Stomach (tissue), 9 donors: ENCODE data around the gene USP17L26. TPM values are rescaled to one million over a fixed set of nuclear protein-coding genes. Genes with fewer than 3 reads are reported as not detected.
"Not testable (repeated sequence)": the region's sequence is repeated elsewhere in the genome, so short reads cannot be mapped to it uniquely, and the experiment has no call there.

Experiments used
- DNase-seq, 2 donors: peaks; one replicate each; pipeline versions ENCODE4 v3.0.0 to v3.0.0-alpha.2; 2013 to 2019
- H3K27ac ChIP-seq, 5 donors: fragments of 200-600 bp in 4 of 5; sonication (generic) in 4 of 5; one replicate each; pipeline ENCODE4 v1.5.1; 2013 to 2019; ENCODE audit warnings: mild to moderate bottlenecking in 1 of 5, moderate library complexity in 1 of 5
- H3K27me3 ChIP-seq, 3 donors: fragments of 200-600 bp; sonication (generic); one replicate each; pipeline ENCODE4 v1.5.1; 2017 to 2019; ENCODE audit warnings: mixed run types in 1 of 3
- H3K36me3 ChIP-seq, 4 donors: fragments of 200-600 bp; sonication (generic); 1 replicate in 3 of 4; 2 replicates in 1 of 4; pipeline ENCODE4 v1.5.1; 2016 to 2019
- H3K4me1 ChIP-seq, 4 donors: fragments of 200-600 bp; sonication (generic); one replicate each; pipeline ENCODE4 v1.5.1; 2016 to 2019
- H3K4me3 ChIP-seq, 4 donors: fragments of 200-600 bp; sonication (generic) in 3 of 4; one replicate each; pipeline ENCODE4 v1.5.1; 2016 to 2019; ENCODE audit warnings: mild to moderate bottlenecking in 1 of 4
- H3K9me3 ChIP-seq, 4 donors: fragments of 200-600 bp; sonication (generic); one replicate each; pipeline ENCODE4 v1.5.1; 2016 to 2019
- EP300 ChIP-seq: sonication (generic); formaldehyde crosslinking; IDR thresholded peaks from one replicate; pipeline ENCODE4 v1.6.1; 2017; ENCODE audit warnings: antibody characterized with exemption
- POLR2A ChIP-seq, 4 donors: fragments of 450-650 bp; IDR thresholded peaks; one replicate each; pipeline ENCODE4 v1.6.1; 2016; ENCODE audit warnings: antibody characterized with exemption in 4 of 4, control low read depth in 2 of 4, mild to moderate bottlenecking in 1 of 4, moderate library complexity in 1 of 4
- POLR2AphosphoS5 ChIP-seq, 3 donors: sonication (generic); formaldehyde crosslinking; IDR thresholded peaks; one replicate each; pipeline ENCODE4 v1.6.1; 2016; ENCODE audit warnings: antibody characterized with exemption in 3 of 3
- WGBS, 5 donors: extraction: QIAGEN DNeasy Blood & Tissue Kit in 3 of 5; methylation state at CpG; one replicate each; pipeline versions ENCODE4 v1.1.5 to v1.1.7; 2013 to 2018; 5-methylcytosine and 5-hydroxymethylcytosine counted together
- intact Hi-C: fragments of 100-400 bp; cut with DNase I; formaldehyde crosslinking; loops from one replicate; pipeline ENCODE4 v1.15.1; 2023; ENCODE audit warnings: low total_unique reads
- polyA plus RNA-seq, 3 donors: library from polyadenylated mRNA; stranded (reverse); fragments of 200-250 nt; gene quantifications; one replicate each; pipeline ENCODE4 v1.2.3, GENCODE V29; 2013
- total RNA-seq, 5 donors: library from RNA; depleted of rRNA; stranded (reverse); fragments of >200 nt; gene quantifications; one replicate each; pipeline versions ENCODE4 v1.1.0 to v1.2.3, GENCODE V29; 2014 to 2016
- TF ChIP-seq, protein P1 (sequence below), 7 experiments: fragments of 450-650 bp in 4 of 7; fragments of 200-600 bp in 3 of 7; sonication (generic) in 3 of 7; IDR thresholded peaks; one replicate each; pipeline ENCODE4 v1.5.1; 2016 to 2019; ENCODE audit warnings: antibody characterized with exemption in 7 of 7, control low read depth in 2 of 7, mild to moderate bottlenecking in 1 of 7
- donor health status: healthy with polysubstance abuse.
- donor health status: Bipolar disorder and iron deficiency.
- donor health status: healthy.

USP17L26 gene
- total and polyA plus RNA-seq, 8 donors: not detected

DNA sequence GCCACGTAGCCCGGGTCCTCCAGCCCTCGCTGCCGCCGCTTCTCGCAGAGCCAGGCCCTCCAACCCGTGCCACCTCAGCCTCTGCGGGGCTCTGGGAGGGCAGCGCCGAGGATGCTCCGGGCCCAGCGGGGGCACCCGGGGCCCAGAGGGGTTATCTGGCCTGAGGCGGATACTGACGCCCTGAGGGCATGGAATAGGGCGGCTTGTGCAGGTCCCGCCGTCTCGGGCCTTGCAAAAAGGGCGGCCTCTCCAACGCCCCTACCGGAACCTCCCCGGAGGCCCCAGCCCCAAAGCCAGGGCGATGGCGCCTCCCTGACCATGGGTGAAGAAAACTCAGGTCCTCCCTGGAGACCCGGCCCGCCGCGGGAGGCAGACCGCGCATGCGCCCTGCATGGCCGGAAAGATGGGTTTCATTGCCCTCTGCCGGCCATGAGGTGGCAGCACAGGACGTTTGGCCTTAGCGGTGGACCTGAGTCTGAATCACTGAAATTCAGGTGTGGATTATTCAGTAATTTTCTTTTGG lies 46.6 kb downstream of the USP17L26 start:
- WGBS, 5 donors: 21 to 46% (median 24%) methylated on average over 16 to 35 of the region's 36 CpGs
- TF ChIP-seq, protein P1, sequence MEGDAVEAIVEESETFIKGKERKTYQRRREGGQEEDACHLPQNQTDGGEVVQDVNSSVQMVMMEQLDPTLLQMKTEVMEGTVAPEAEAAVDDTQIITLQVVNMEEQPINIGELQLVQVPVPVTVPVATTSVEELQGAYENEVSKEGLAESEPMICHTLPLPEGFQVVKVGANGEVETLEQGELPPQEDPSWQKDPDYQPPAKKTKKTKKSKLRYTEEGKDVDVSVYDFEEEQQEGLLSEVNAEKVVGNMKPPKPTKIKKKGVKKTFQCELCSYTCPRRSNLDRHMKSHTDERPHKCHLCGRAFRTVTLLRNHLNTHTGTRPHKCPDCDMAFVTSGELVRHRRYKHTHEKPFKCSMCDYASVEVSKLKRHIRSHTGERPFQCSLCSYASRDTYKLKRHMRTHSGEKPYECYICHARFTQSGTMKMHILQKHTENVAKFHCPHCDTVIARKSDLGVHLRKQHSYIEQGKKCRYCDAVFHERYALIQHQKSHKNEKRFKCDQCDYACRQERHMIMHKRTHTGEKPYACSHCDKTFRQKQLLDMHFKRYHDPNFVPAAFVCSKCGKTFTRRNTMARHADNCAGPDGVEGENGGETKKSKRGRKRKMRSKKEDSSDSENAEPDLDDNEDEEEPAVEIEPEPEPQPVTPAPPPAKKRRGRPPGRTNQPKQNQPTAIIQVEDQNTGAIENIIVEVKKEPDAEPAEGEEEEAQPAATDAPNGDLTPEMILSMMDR (IDR thresholded peaks at IDR 0.05): peak in 5 of 7 experiments; percentile 44 to 68 (median 60)
- H3K27me3 ChIP-seq, H3K36me3 ChIP-seq, H3K9me3 ChIP-seq, intact Hi-C loops, H3K4me1 ChIP-seq: not testable (repeated sequence)
- DNase-seq: peak; percentile 18 to 71
- Histone ChIP-seq H3K27ac (peak overlapping the region in 1 of 5 donors; percentile 49), H3K4me3 (peak overlapping the region; percentile 40 to 46 (median 43))

DNA sequence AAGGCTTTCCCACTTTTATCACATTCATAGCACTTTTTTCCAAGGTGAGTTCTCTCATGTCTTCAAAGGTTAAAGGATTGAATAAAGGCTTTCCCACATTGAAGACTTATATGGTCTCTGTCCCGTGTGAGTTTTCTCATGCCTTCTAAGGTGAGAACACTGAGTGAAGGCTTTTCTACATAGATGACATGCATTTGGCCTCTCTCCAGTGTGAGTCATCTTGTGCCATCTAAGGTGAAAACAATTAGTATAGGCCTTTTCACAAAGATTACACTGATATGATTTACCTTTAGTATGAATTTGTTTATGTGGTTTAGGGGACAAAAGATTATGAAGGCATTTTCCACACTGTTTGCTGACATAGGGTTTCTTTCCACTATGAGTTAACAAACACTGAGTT lies 49.7 kb downstream of the USP17L26 start:
- Histone ChIP-seq H3K36me3 (no peaks in the 10 kb centered on the region), H3K27me3 (no peaks in the 10 kb centered on the region), H3K4me1 (peaks cover 0 to 5% (median 2%) of the 10 kb centered on the region in 4 donors), H3K4me3 (no peak overlapping the region), H3K27ac (no peak overlapping the region), H3K9me3 (no peaks in the 10 kb centered on the region)
- intact Hi-C loops: no loop called here
- no peak for DNase-seq
- no peak for TF ChIP-seq POLR2AphosphoS5 (IDR thresholded peaks at IDR 0.05)
- TF ChIP-seq POLR2A (IDR thresholded peaks at IDR 0.05): no peak
- no peak for TF ChIP-seq EP300
- TF ChIP-seq, protein P1 (IDR thresholded peaks at IDR 0.05): no peak
- 64 to 74% (median 73%) methylated on average over 1 of the region's 1 CpG for WGBS, 5 donors

Other genes starting within 250 kb of the USP17L26 start
- gene FAM90A26, start 164.2 kb upstream of the USP17L26 start, total RNA-seq: not detected
- gene FAM90A26, start 164.2 kb upstream of the USP17L26 start, polyA plus RNA-seq: not detected
- gene USP17L10, start 124.0 kb upstream of the USP17L26 start, total RNA-seq: not detected
- not detected for gene USP17L10, start 124.0 kb upstream of the USP17L26 start, polyA plus RNA-seq
- not detected for gene USP17L11, start 119.3 kb upstream of the USP17L26 start, total RNA-seq
- gene USP17L11, start 119.3 kb upstream of the USP17L26 start, polyA plus RNA-seq: not detected
- gene USP17L12, start 114.5 kb upstream of the USP17L26 start, total RNA-seq: not detected
- not detected for gene USP17L12, start 114.5 kb upstream of the USP17L26 start, polyA plus RNA-seq
- gene USP17L13, start 109.8 kb upstream of the USP17L26 start, total RNA-seq: not detected
- not detected for gene USP17L13, start 109.8 kb upstream of the USP17L26 start, polyA plus RNA-seq
- gene USP17L15, start 100.3 kb upstream of the USP17L26 start, total RNA-seq: not detected
- gene USP17L15, start 100.3 kb upstream of the USP17L26 start, polyA plus RNA-seq: not detected
- not detected for gene USP17L17, start 90.8 kb upstream of the USP17L26 start, total RNA-seq
- gene USP17L17, start 90.8 kb upstream of the USP17L26 start, polyA plus RNA-seq: not detected
- not detected for gene USP17L18, start 86.0 kb upstream of the USP17L26 start, total RNA-seq
- gene USP17L18, start 86.0 kb upstream of the USP17L26 start, polyA plus RNA-seq: not detected
- gene USP17L19, start 81.3 kb upstream of the USP17L26 start, total RNA-seq: not detected
- gene USP17L19, start 81.3 kb upstream of the USP17L26 start, polyA plus RNA-seq: not detected
- gene USP17L20, start 76.5 kb upstream of the USP17L26 start, total RNA-seq: not detected
- not detected for gene USP17L20, start 76.5 kb upstream of the USP17L26 start, polyA plus RNA-seq
- gene USP17L21, start 71.8 kb upstream of the USP17L26 start, total RNA-seq: not detected
- not detected for gene USP17L21, start 71.8 kb upstream of the USP17L26 start, polyA plus RNA-seq
- not detected for gene USP17L22, start 67.0 kb upstream of the USP17L26 start, total RNA-seq
- not detected for gene USP17L22, start 67.0 kb upstream of the USP17L26 start, polyA plus RNA-seq
- not detected for gene USP17L24, start 9.5 kb upstream of the USP17L26 start, total RNA-seq
- not detected for gene USP17L24, start 9.5 kb upstream of the USP17L26 start, polyA plus RNA-seq
- not detected for gene USP17L25, start 4.7 kb upstream of the USP17L26 start, total RNA-seq
- not detected for gene USP17L25, start 4.7 kb upstream of the USP17L26 start, polyA plus RNA-seq
- gene USP17L5, start 4.7 kb downstream of the USP17L26 start, total RNA-seq: not detected
- gene USP17L5, start 4.7 kb downstream of the USP17L26 start, polyA plus RNA-seq: not detected
- not detected for gene USP17L27, start 9.5 kb downstream of the USP17L26 start, total RNA-seq
- gene USP17L27, start 9.5 kb downstream of the USP17L26 start, polyA plus RNA-seq: not detected
- gene USP17L28, start 14.2 kb downstream of the USP17L26 start, total RNA-seq: not detected
- gene USP17L28, start 14.2 kb downstream of the USP17L26 start, polyA plus RNA-seq: not detected
- not detected for gene USP17L29, start 19.0 kb downstream of the USP17L26 start, total RNA-seq
- not detected for gene USP17L29, start 19.0 kb downstream of the USP17L26 start, polyA plus RNA-seq
- gene USP17L30, start 28.5 kb downstream of the USP17L26 start, total RNA-seq: not detected
- not detected for gene USP17L30, start 28.5 kb downstream of the USP17L26 start, polyA plus RNA-seq
- gene DEFB131A, start 109.8 kb downstream of the USP17L26 start, total RNA-seq: not detected
- not detected for gene DEFB131A, start 109.8 kb downstream of the USP17L26 start, polyA plus RNA-seq